Activated CD8-positive, alpha-beta memory T cell treated with anti-CD3 and anti-CD28 coated beads, Interleukin-2, amount 10 ng/mL, durations not matched to agents 7 days and 5 days (primary cell): ENCODE measurements around the gene RTN3. TPM values are rescaled to one million over a fixed set of nuclear protein-coding genes. Genes with fewer than 3 reads are reported as not detected.
"Not testable (repeated sequence)": the region's sequence is repeated elsewhere in the genome, so short reads cannot be mapped to it uniquely, and the experiment has no call there.

ENCODE experiments used
- ATAC-seq: fragments of 150-1000 bp; cut with Tn5 transposase; one replicate; pipeline ENCODE4 v1.10.0; 2021; ENCODE audit warnings: moderate library complexity
- CTCF ChIA-PET: fragments of 350-600 bp; sonication (Branson Sonifier 250); formaldehyde crosslinking; loops from one replicate; lab custom pipeline; 2021; ENCODE audit warnings: antibody characterized with exemption; lab: Charles Lee
- DNase-seq: peaks from one replicate; pipeline ENCODE4 v3.0.0-alpha.2; 2020
- H3K27ac Mint-ChIP-seq: one replicate; pipeline ENCODE4 v1.8.0; 2021; ENCODE audit warnings: mild to moderate bottlenecking, mixed read lengths
- H3K27me3 Mint-ChIP-seq: one replicate; pipeline ENCODE4 v1.8.0; 2021; ENCODE audit warnings: mixed read lengths
- H3K36me3 Mint-ChIP-seq: one replicate; pipeline ENCODE4 v1.8.0; 2021; ENCODE audit warnings: mild to moderate bottlenecking, mixed read lengths
- H3K4me1 Mint-ChIP-seq: one replicate; pipeline ENCODE4 v1.8.0; 2021; ENCODE audit warnings: mixed read lengths
- H3K4me3 Mint-ChIP-seq: one replicate; pipeline ENCODE4 v1.8.0; 2021; ENCODE audit warnings: mild to moderate bottlenecking, moderate library complexity, mixed read lengths
- H3K9me3 Mint-ChIP-seq: one replicate; pipeline ENCODE4 v1.8.0; 2022; ENCODE audit warnings: low read depth, mixed read lengths
- total RNA-seq, 2 experiments: library from RNA; stranded (reverse); gene quantifications; one replicate each; pipeline ENCODE4 v1.2.3, GENCODE V29; 2021

The RTN3 gene
- total RNA-seq = 10 to 100 TPM; 55.8 to 64.1 TPM

GRCh38 chr11:63681321-63682065 lies at the start of gene RTN3:
TSS of gene RTN3 (plus strand) at chr11:63681500. CDS start at chr11:63681637, 137 bp downstream.
- peak; percentile 95 for ATAC-seq
- H3K36me3 Mint-ChIP-seq = no peaks in the 10 kb centered on the region
- peak within 1 kb of the TSS; percentile 75 for H3K27ac Mint-ChIP-seq
- DNase-seq = peak; percentile 99
- no peaks in the 10 kb centered on the region for H3K9me3 Mint-ChIP-seq
- CTCF ChIA-PET = interaction anchor here (0.9 to 5.0 kb wide), 12 partner anchors 8 to 304 kb away, joined by 3 to 34 read pairs (median 4); partner anchors contain the start of gene ATL3
- peaks cover 4% of the 10 kb centered on the region for H3K27me3 Mint-ChIP-seq
- peaks cover 26% of the 10 kb centered on the region for H3K4me1 Mint-ChIP-seq
- peak within 1 kb of the TSS; percentile 93 for H3K4me3 Mint-ChIP-seq

- H3K9me3 Mint-ChIP-seq = no peaks in the 10 kb centered on the region
- H3K27me3 Mint-ChIP-seq = no peaks in the 10 kb centered on the region
- H3K36me3 Mint-ChIP-seq = peaks cover 30% of the 10 kb centered on the region
- no peak overlapping the region for H3K27ac Mint-ChIP-seq
- DNase-seq = peak; percentile 77
- no peak overlapping the region for H3K4me3 Mint-ChIP-seq
- peaks cover 23% of the 10 kb centered on the region for H3K4me1 Mint-ChIP-seq
- ATAC-seq = peak; percentile 78
- CTCF ChIA-PET = interaction anchor here (0.7 to 6.7 kb wide), 23 partner anchors 9 to 168 kb away, joined by 3 to 127 read pairs (median 4); partner anchors contain the start of genes PLAAT2 and PLAAT4
Observed at GRCh38 chr11:63635762-63636465, 45.4 kb upstream of the RTN3 start.

- not testable (repeated sequence) for H3K9me3 Mint-ChIP-seq, H3K4me3 Mint-ChIP-seq, DNase-seq, ATAC-seq, H3K27ac Mint-ChIP-seq, H3K27me3 Mint-ChIP-seq
- Mint-ChIP-seq H3K36me3 (peaks cover 31% of the 10 kb centered on the region), H3K4me1 (peaks cover 15% of the 10 kb centered on the region)
- CTCF ChIA-PET = interaction anchor here (0.7 to 6.7 kb wide), 18 partner anchors 7 to 159 kb away, joined by 3 to 127 read pairs (median 4); partner anchors contain the start of genes PLAAT4 and RTN3
Observed at GRCh38 chr11:63638436-63638835, 42.9 kb upstream of the RTN3 start.

- no peak for ATAC-seq
- CTCF ChIA-PET = interaction anchor here (0.7 to 6.7 kb wide), 25 partner anchors 7 to 176 kb away, joined by 3 to 127 read pairs (median 4); partner anchors contain the start of genes ATL3, PLAAT4 and RTN3
- H3K36me3 Mint-ChIP-seq = peaks cover 34% of the 10 kb centered on the region
Observed at GRCh38 chr11:63639199-63639832, 42.0 kb upstream of the RTN3 start.

GRCh38 chr11:63641727-63642126 lies 39.6 kb upstream of the RTN3 start:
- Mint-ChIP-seq H3K4me3 (no peak overlapping the region), H3K27me3 (no peaks in the 10 kb centered on the region), H3K4me1 (peaks cover 13% of the 10 kb centered on the region), H3K36me3 (peaks cover 35% of the 10 kb centered on the region), H3K9me3 (no peaks in the 10 kb centered on the region), H3K27ac (no peak overlapping the region)
- ATAC-seq (no peak), DNase-seq (no peak)
- CTCF ChIA-PET = interaction anchor here (1.1 to 1.4 kb wide), 2 partner anchors 17 to 40 kb away, joined by 3 to 4 read pairs; partner anchors contain the start of gene RTN3

More at GRCh38 chr11:63639199-63639832, 42.0 kb upstream of the RTN3 start:
- Mint-ChIP-seq H3K4me1 (peaks cover 15% of the 10 kb centered on the region), H3K4me3 (no peak overlapping the region), H3K27ac (no peak overlapping the region), H3K27me3 (no peaks in the 10 kb centered on the region), H3K9me3 (no peaks in the 10 kb centered on the region)
- DNase-seq = no peak

GRCh38 chr11:63643205-63643604 lies 38.1 kb upstream of the RTN3 start:
- no peak overlapping the region for H3K27ac Mint-ChIP-seq
- no peaks in the 10 kb centered on the region for H3K27me3 Mint-ChIP-seq
- no peaks in the 10 kb centered on the region for H3K9me3 Mint-ChIP-seq
- peaks cover 40% of the 10 kb centered on the region for H3K36me3 Mint-ChIP-seq
- CTCF ChIA-PET = interaction anchor here (0.5 to 6.3 kb wide), 5 partner anchors 6 to 509 kb away, joined by 3 to 36 read pairs (median 3); partner anchors contain the start of gene RTN3
- DNase-seq (no peak), ATAC-seq (no peak)
- peaks cover 11% of the 10 kb centered on the region for H3K4me1 Mint-ChIP-seq
- no peak overlapping the region for H3K4me3 Mint-ChIP-seq

- peaks cover 20% of the 10 kb centered on the region for H3K4me1 Mint-ChIP-seq
- ATAC-seq (peak; percentile 30), DNase-seq (no peak)
- peak overlapping the region; percentile 45 for H3K27ac Mint-ChIP-seq
- no peaks in the 10 kb centered on the region for H3K27me3 Mint-ChIP-seq
- CTCF ChIA-PET = interaction anchor here (1.1 to 2.8 kb wide), 3 partner anchors 13 to 86 kb away, joined by 4 to 12 read pairs (median 4); no protein-coding TSS in a partner anchor
- H3K4me3 Mint-ChIP-seq = no peak overlapping the region
- H3K36me3 Mint-ChIP-seq = peaks cover 38% of the 10 kb centered on the region
- no peaks in the 10 kb centered on the region for H3K9me3 Mint-ChIP-seq
Observed at GRCh38 chr11:63652671-63653070, 28.6 kb upstream of the RTN3 start.

- Mint-ChIP-seq H3K4me3 (no peak overlapping the region), H3K27ac (no peak overlapping the region), H3K27me3 (no peaks in the 10 kb centered on the region), H3K9me3 (no peaks in the 10 kb centered on the region), H3K4me1 (peaks cover 20% of the 10 kb centered on the region), H3K36me3 (peaks cover 21% of the 10 kb centered on the region)
- no peak for DNase-seq
- no peak for ATAC-seq
- CTCF ChIA-PET = interaction anchor here (0.9 to 1.6 kb wide), 4 partner anchors 10 to 22 kb away, joined by 3 to 5 read pairs (median 4); partner anchors contain the start of genes ATL3 and RTN3
Observed at GRCh38 chr11:63660972-63661371, 20.3 kb upstream of the RTN3 start.

GRCh38 chr11:63663809-63664208 lies 17.5 kb upstream of the RTN3 start:
- H3K27me3 Mint-ChIP-seq = no peaks in the 10 kb centered on the region
- no peak overlapping the region for H3K4me3 Mint-ChIP-seq
- CTCF ChIA-PET = no interaction called here
- H3K27ac Mint-ChIP-seq = no peak overlapping the region
- peaks cover 18% of the 10 kb centered on the region for H3K36me3 Mint-ChIP-seq
- DNase-seq = no peak
- no peaks in the 10 kb centered on the region for H3K9me3 Mint-ChIP-seq
- ATAC-seq = no peak
- peaks cover 34% of the 10 kb centered on the region for H3K4me1 Mint-ChIP-seq

GRCh38 chr11:63666874-63667273 lies 14.4 kb upstream of the RTN3 start:
- H3K9me3 Mint-ChIP-seq = no peaks in the 10 kb centered on the region
- no peak overlapping the region for H3K27ac Mint-ChIP-seq
- peaks cover 21% of the 10 kb centered on the region for H3K36me3 Mint-ChIP-seq
- H3K4me3 Mint-ChIP-seq = no peak overlapping the region
- CTCF ChIA-PET = no interaction called here
- ATAC-seq (no peak), DNase-seq (no peak)
- no peaks in the 10 kb centered on the region for H3K27me3 Mint-ChIP-seq
- peaks cover 39% of the 10 kb centered on the region for H3K4me1 Mint-ChIP-seq

- peak overlapping the region; percentile 19 for H3K27ac Mint-ChIP-seq
- H3K36me3 Mint-ChIP-seq = peaks cover 23% of the 10 kb centered on the region
- H3K4me3 Mint-ChIP-seq = no peak overlapping the region
- no peaks in the 10 kb centered on the region for H3K9me3 Mint-ChIP-seq
- no peak for DNase-seq
- ATAC-seq = no peak
- CTCF ChIA-PET = interaction anchor here (1.6 to 2.6 kb wide), 2 partner anchors 10 to 16 kb away, joined by 5 to 12 read pairs; no protein-coding TSS in a partner anchor
- H3K27me3 Mint-ChIP-seq = no peaks in the 10 kb centered on the region
- H3K4me1 Mint-ChIP-seq = peaks cover 45% of the 10 kb centered on the region
Observed at GRCh38 chr11:63667995-63668795, 13.1 kb upstream of the RTN3 start.

- Mint-ChIP-seq H3K27ac (peak overlapping the region; percentile 85), H3K4me3 (peak overlapping the region; percentile 78), H3K36me3 (peaks cover 18% of the 10 kb centered on the region), H3K9me3 (no peaks in the 10 kb centered on the region), H3K4me1 (peaks cover 40% of the 10 kb centered on the region), H3K27me3 (no peaks in the 10 kb centered on the region)
- no peak for ATAC-seq
- CTCF ChIA-PET = interaction anchor here (1.2 to 3.1 kb wide), 5 partner anchors 11 to 68 kb away, joined by 3 to 34 read pairs (median 6); partner anchors contain the start of gene RTN3
- DNase-seq = no peak
Observed at GRCh38 chr11:63670096-63670432, 11.2 kb upstream of the RTN3 start.
